HEK293T (cell line): ENCODE measurements around the gene ANKFY1.

Experiments used
- BHLHE40 ChIP-seq: fragments of 450-650 bp; IDR thresholded peaks from 2 replicates; pipeline ENCODE4 v1.6.1; 2016; ENCODE audit warnings: mild to moderate bottlenecking, moderate library complexity, borderline replicate concordance
- CTBP1 ChIP-seq: fragments of 450-650 bp; IDR thresholded peaks from 2 replicates; pipeline ENCODE4 v1.6.1; 2016; ENCODE audit warnings: borderline replicate concordance
- ELF4 ChIP-seq: fragments of 450-650 bp; IDR thresholded peaks from 2 replicates; pipeline ENCODE4 v1.6.1; 2017; ENCODE audit warnings: antibody characterized with exemption
- FOXA1 ChIP-seq: fragments of 450-650 bp; IDR thresholded peaks from 2 replicates; pipeline ENCODE4 v1.6.1; 2016; ENCODE audit warnings: mild to moderate bottlenecking
- FOXM1 ChIP-seq: fragments of 450-650 bp; IDR thresholded peaks from 2 replicates; pipeline ENCODE4 v1.6.1; 2017; ENCODE audit warnings: mild to moderate bottlenecking, borderline replicate concordance
- HDGF ChIP-seq: fragments of 450-650 bp; IDR thresholded peaks from 2 replicates; pipeline ENCODE4 v1.6.1; 2017; ENCODE audit warnings: antibody characterized with exemption, borderline replicate concordance
- L3MBTL2 ChIP-seq: fragments of 450-650 bp; conservative IDR thresholded peaks from 2 replicates; pipeline ENCODE4 v1.6.1; 2016; ENCODE audit warnings: mild to moderate bottlenecking
- LEF1 ChIP-seq: fragments of 450-650 bp; IDR thresholded peaks from 2 replicates; pipeline ENCODE4 v1.6.1; 2017; ENCODE audit warnings: mild to moderate bottlenecking, borderline replicate concordance
- NFRKB ChIP-seq: fragments of 450-650 bp; IDR thresholded peaks from 2 replicates; pipeline ENCODE4 v1.6.1; 2016; ENCODE audit warnings: mild to moderate bottlenecking, moderate library complexity
- SP1 ChIP-seq: fragments of 450-650 bp; IDR thresholded peaks from 2 replicates; pipeline ENCODE4 v1.6.1; 2017
- SUZ12 ChIP-seq: fragments of 450-650 bp; IDR thresholded peaks from 2 replicates; pipeline ENCODE4 v1.6.1; 2016; ENCODE audit warnings: mild to moderate bottlenecking
- TARDBP ChIP-seq: fragments of 450-650 bp; IDR thresholded peaks from 2 replicates; pipeline ENCODE4 v1.6.1; 2016
- ZNF384 ChIP-seq: fragments of 450-650 bp; IDR thresholded peaks from 2 replicates; pipeline ENCODE4 v1.6.1; 2016

DNA sequence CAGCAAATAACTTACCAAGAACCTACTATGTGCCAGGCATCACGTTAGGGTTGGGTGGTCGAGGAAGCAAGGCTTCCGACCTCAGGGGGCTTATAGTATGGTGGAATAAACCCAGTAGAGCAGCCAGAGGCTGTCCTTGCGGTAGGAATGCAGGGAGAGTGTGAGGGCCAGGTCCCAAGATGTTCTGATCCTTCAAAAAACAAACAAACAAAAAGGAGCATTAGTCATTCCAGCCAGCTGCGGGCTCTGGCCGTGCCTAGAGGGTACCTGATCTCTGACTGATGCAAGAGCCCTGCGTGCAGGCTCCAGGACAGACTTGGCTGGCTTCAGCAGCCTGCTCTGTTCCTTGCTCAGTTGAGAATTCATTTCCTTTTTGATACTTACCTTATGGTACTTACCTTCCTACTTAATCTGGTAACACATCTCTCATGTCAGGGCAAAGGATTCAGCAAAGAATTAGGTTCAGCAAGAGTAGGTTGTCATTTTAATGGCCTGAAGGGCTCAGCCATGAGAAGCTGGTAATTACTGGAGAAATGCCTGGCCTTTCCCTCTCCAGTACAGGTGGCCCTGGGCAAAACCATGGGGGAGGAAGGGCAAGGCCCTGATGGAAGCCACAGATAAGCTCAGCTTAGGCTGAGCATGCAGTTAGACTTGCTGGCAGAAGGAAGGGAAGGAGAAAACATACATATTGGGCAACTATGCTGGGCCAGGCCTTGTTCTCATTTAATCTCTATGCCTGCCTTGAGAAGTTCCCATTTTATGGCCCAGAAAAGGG lies 102.4 kb downstream of the ANKFY1 start:
- TF ChIP-seq L3MBTL2 (no peak), FOXA1 (no peak), CTBP1 (no peak), BHLHE40 (no peak), LEF1 (no peak), TARDBP (no peak), FOXM1 (no peak), SP1 (no peak), SUZ12 (no peak), ELF4 (no peak), ZNF384 (no peak), NFRKB (no peak), HDGF (no peak)
